GM12892 (cell line): ENCODE measurements around the gene TPRX2.
"Not testable (repeated sequence)": the region's sequence is repeated elsewhere in the genome, so short reads cannot be mapped to it uniquely, and the experiment has no call there.

ENCODE experiments used
- DNase-seq: peaks from one replicate; pipeline ENCODE4 v3.0.0; 2011; ENCODE audit not compliant: insufficient read length
- FAIRE-seq: peaks from 2 replicates; lab custom pipeline; 2011; peaks lifted over from hg19 to GRCh38; lab: Jason Lieb, UNC
- POLR2A ChIP-seq: IDR thresholded peaks from 2 replicates; pipeline ENCODE4 v1.6.1; 2011; ENCODE audit warnings: low read depth, low read length, control low read depth
- POLR2AphosphoS5 ChIP-seq: IDR thresholded peaks from 2 replicates; pipeline ENCODE4 v1.6.1; 2011; ENCODE audit warnings: low read depth, low read length, control low read depth
- TAF1 ChIP-seq: IDR thresholded peaks from 2 replicates; pipeline ENCODE4 v1.6.1; 2011; ENCODE audit warnings: low read depth, mild to moderate bottlenecking, control low read depth, low read length, borderline replicate concordance

Gene TPRX2

DNA sequence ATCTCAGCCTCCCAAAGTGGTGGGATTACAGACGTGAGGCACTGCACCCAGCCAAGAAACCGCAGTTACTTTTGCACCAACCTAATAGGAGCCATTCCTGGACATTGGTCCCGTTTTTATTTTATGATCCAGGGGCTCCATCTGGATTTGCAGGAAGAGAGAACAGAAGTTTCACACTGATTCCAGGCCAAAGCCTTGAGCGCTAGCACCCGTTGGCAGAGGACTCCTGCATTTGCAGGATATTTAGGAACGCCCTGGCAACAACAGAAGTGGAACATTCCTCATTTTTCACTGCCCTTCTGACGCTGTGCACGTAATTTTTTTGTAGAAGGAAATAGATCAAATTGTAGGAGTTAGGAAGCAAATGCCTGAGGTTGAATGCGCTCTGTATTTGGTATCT, 38.8 kb downstream of the TPRX2 start:
- DNase-seq = no peak
- no peak for FAIRE-seq
- TF ChIP-seq POLR2A = no peak
- TF ChIP-seq POLR2AphosphoS5 = no peak
- no peak for TF ChIP-seq TAF1

GRCh38 chr19:47899335-47899734, 40.3 kb downstream of the TPRX2 start:
- FAIRE-seq = no peak
- no peak for DNase-seq
- no peak for TF ChIP-seq POLR2AphosphoS5
- TF ChIP-seq TAF1 = no peak
- no peak for TF ChIP-seq POLR2A

DNA sequence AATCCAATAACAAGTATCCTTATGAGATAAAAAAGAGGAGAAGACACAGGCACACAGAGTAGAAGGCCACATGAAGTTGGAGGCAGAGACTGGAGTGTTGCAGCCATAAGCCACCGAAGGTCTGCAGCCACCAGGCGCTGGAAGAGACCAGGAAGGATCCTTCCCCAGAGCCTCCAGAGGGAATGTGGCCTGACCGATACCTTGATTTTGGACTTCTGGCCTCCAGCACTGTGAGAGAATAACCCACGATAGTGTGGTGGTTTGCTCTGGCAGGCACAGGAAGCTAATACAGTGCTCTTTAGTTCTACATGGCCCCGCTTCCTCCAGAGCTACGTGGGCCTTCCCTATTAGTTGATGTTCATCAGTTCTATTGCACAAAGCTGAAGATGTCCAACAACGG, 42.3 kb downstream of the TPRX2 start:
- TF ChIP-seq POLR2AphosphoS5 (no peak), TAF1 (no peak), POLR2A (no peak)
- DNase-seq = no peak
- FAIRE-seq = no peak

GRCh38 chr19:47909350-47909749, 50.3 kb downstream of the TPRX2 start:
- DNase-seq, FAIRE-seq: not testable (repeated sequence)

DNA sequence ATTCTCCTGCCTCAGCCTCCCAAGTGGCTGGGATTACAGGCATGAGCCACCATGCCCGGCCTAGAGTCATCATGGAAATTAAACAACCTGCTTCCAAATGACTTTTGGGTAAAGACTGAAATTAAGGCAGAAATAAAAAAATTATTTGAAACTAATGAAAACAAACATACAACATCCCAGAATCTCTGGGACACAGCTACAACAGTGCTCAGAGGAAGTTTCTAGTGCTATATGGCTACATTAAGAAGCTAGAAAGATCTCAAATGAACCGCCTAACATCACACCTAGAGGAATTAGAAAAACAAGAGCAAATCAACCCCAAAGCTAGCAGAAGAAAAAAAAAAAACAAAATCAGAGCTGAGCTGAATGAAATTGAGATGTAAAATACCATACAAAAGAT, 51.2 kb downstream of the TPRX2 start:
- not testable (repeated sequence) for DNase-seq

More for the DNA sequence above, 51.2 kb downstream of the TPRX2 start:
- FAIRE-seq = not testable (repeated sequence)
